Heart right ventricle (tissue), 16 donors: ENCODE measurements around the gene RIC8A. TPM values are rescaled to one million over a fixed set of nuclear protein-coding genes. Genes with fewer than 3 reads are reported as not detected.
A peak's percentile ranks its signal among the peaks of the same experiment; 100 is the strongest.

Experiments
- ATAC-seq, 8 donors: fragments of 200-7000 bp; cut with Tn5 transposase; one replicate each; pipeline ENCODE4 v1.9.1; 2020; ENCODE audit warnings: mild to moderate bottlenecking in 8 of 8, moderate library complexity in 8 of 8, moderate number of reproducible peaks in 1 of 8
- DNase-seq, 2 donors: peaks; one replicate each; pipeline ENCODE4 v3.0.0-alpha.2; 2020
- H3K27ac ChIP-seq, 10 donors: fragments of 200-600 bp; sonication (generic) in 2 of 10; one replicate each; pipeline versions ENCODE4 v1.5.0 to v1.8.0; 2020 to 2022; ENCODE audit warnings: mild to moderate bottlenecking in 3 of 10
- H3K27me3 ChIP-seq, 7 donors: fragments of 200-600 bp; one replicate each; pipeline ENCODE4 v1.8.0; 2021 to 2022; ENCODE audit warnings: mild to moderate bottlenecking in 2 of 7
- H3K36me3 ChIP-seq, 9 donors: fragments of 200-600 bp; sonication (generic) in 1 of 9; one replicate each; pipeline versions ENCODE4 v1.5.0 to v1.8.0; 2020 to 2022; ENCODE audit warnings: mild to moderate bottlenecking in 2 of 9
- H3K4me1 ChIP-seq, 9 donors: fragments of 200-600 bp; sonication (generic) in 1 of 9; one replicate each; pipeline versions ENCODE4 v1.5.0 to v1.8.0; 2020 to 2022; ENCODE audit warnings: mild to moderate bottlenecking in 4 of 9
- H3K4me3 ChIP-seq, 10 donors: fragments of 200-600 bp; sonication (generic) in 2 of 10; one replicate each; pipeline versions ENCODE4 v1.5.0 to v1.8.0; 2020 to 2022; ENCODE audit warnings: mild to moderate bottlenecking in 7 of 10, moderate library complexity in 2 of 10
- H3K9me3 ChIP-seq, 11 donors: fragments of 200-600 bp in 10 of 11; sonication (generic) in 2 of 11; one replicate each; pipeline versions ENCODE4 v1.5.0 to v1.8.0; 2013 to 2022; ENCODE audit warnings: mild to moderate bottlenecking in 2 of 11, control low read depth in 1 of 11, moderate library complexity in 1 of 11
- WGBS, 2 donors: extraction: QIAGEN DNeasy Blood & Tissue Kit; methylation state at CpG; one replicate each; pipeline ENCODE4 v1.1.7; 2013; ENCODE audit warnings: inconsistent platforms in 1 of 2; 5-methylcytosine and 5-hydroxymethylcytosine counted together
- intact Hi-C, 10 donors: fragments of 100-400 bp; cut with DNase I; formaldehyde crosslinking; loops; one replicate each; pipeline versions ENCODE4 v1.11.1 to v1.14.2; 2022
- polyA plus RNA-seq, 2 donors: library from polyadenylated mRNA; stranded (reverse); fragments of 200-250 nt; gene quantifications; one replicate each; pipeline ENCODE4 v1.2.3, GENCODE V29; 2013
- total RNA-seq, 10 donors: library from RNA; stranded (reverse); fragmentation: NEBNext Ultra II Directional in 3 of 10; extraction: Animal tissue kit (Norgen Biotek cat#: 25700) in 3 of 10; gene quantifications; one replicate each; pipeline versions ENCODE4 v1.2.1 to v1.2.4, GENCODE V29; 2021 to 2023
- TF ChIP-seq, protein P1 (sequence below), 9 donors: fragments of 200-600 bp; sonication (generic) in 2 of 9; IDR thresholded peaks; one replicate each; pipeline versions ENCODE4 v1.5.0 to v1.8.0; 2021 to 2022; ENCODE audit warnings: antibody characterized with exemption in 9 of 9, mild to moderate bottlenecking in 5 of 9, moderate library complexity in 1 of 9
- donor health status: Arrhythmogenic right ventricular cardiomyopathy.
- donor health status: ischemic (EF 13 %, LVEDD 7.1; RV severe dilation, severe dysfunction).
- donor health status: healthy with polysubstance abuse.
- donor health status: DM: no; HTN: yes; CAD: no.
- donor health status: DM: no; HTN: no; CAD: no.
- donor health status: ischemic (EF 25% LVEDD 6.9; RV normal size, moderate dysfunction).
- donor health status: ischemic (EF 25% LVEDD 5.7; RV mildly dilated, moderate dysfunction).
- donor health status: healthy.
- donor health status: DM: yes; HTN: yes; CAD: no.
- donor health status: Ischemic cardiomyopathy.
- donor health status: ischemic (EF 35%, LVEDD 5.7; RV mildly dilated, moderate dysfunction).
- donor health status: nonischemic (EF 11% LVEDD 7.7; RV severe dilation, severe dysfunction).
- donor health status: DM: yes; HTN: yes; CAD: no.
- donor health status: PGD.
- donor health status: ischemic (EF 29% LVEDD 5.4; RV normal size, mild dysfunction).
- donor health status: nonischemic (EF 23%, LVEDD 6.1; RV moderate dilation, normal function).

RIC8A gene
- total and polyA plus RNA-seq, 12 donors = 38.4 to 82.1 (median 59.5) TPM

DNA sequence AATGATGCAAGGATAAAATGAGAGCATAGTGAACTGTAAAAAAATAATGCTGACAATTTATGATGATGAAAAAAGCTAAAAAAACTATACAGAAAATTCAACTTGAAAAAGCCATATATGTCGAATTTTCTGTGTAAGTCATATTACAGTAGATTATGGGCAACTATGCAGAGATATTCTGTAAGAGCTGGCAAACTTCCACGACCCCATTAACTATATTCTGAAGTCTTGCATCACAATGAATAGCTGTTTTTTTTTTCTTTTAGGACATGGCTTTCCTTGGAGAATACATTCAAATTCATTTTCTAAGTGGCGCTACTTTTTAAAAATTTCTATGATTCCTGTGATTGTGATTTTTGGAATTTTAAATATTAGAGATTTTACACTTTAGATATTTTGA is 47.7 kb downstream of the RIC8A start:
- ATAC-seq = no peak
- Histone ChIP-seq H3K9me3 (no peaks in the 10 kb centered on the region), H3K27me3 (peaks cover 0 to 10% (median 0%) of the 10 kb centered on the region in 7 donors), H3K36me3 (peaks cover 0 to 40% (median 26%) of the 10 kb centered on the region in 9 donors), H3K27ac (no peak overlapping the region), H3K4me3 (no peak overlapping the region), H3K4me1 (no peaks in the 10 kb centered on the region)
- intact Hi-C loops = loop anchor here in 4 of 10 donors (5.0 to 10.0 kb wide), 4 partner anchors 60 to 120 kb away; partner anchors contain the start of genes B4GALNT4 (in 2 of the 4) and IFITM1 (in 1 of the 4)
- TF ChIP-seq, protein P1, sequence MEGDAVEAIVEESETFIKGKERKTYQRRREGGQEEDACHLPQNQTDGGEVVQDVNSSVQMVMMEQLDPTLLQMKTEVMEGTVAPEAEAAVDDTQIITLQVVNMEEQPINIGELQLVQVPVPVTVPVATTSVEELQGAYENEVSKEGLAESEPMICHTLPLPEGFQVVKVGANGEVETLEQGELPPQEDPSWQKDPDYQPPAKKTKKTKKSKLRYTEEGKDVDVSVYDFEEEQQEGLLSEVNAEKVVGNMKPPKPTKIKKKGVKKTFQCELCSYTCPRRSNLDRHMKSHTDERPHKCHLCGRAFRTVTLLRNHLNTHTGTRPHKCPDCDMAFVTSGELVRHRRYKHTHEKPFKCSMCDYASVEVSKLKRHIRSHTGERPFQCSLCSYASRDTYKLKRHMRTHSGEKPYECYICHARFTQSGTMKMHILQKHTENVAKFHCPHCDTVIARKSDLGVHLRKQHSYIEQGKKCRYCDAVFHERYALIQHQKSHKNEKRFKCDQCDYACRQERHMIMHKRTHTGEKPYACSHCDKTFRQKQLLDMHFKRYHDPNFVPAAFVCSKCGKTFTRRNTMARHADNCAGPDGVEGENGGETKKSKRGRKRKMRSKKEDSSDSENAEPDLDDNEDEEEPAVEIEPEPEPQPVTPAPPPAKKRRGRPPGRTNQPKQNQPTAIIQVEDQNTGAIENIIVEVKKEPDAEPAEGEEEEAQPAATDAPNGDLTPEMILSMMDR (IDR thresholded peaks at IDR 0.05) = no peak
- DNase-seq = no peak
- WGBS, 2 donors = 56 to 58% methylated on average over 3 of the region's 3 CpGs

DNA sequence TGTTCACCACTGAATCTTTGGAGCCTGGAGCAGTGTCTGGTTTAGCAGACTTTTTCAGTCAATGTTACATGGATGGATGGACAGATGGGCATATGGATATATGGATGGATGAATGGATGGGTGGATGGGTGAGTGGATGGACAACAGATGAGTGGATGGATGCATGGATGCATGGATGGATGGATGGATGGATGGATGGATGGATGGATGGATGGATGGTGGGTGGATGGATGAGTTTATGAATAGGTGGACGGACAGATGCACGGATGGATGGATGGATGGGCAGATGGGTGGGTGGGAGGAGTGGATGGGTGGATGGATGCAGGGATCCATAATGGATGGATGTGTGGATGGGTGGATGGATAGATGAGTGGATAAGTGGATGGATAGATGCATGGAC is 48.3 kb downstream of the RIC8A start:
- ATAC-seq = no peak
- no peak overlapping the region for H3K27ac ChIP-seq
- H3K9me3 ChIP-seq = no peaks in the 10 kb centered on the region
- H3K27me3 ChIP-seq = peaks cover 0 to 10% (median 0%) of the 10 kb centered on the region in 7 donors
- 85 to 97% methylated on average over 2 of the region's 2 CpGs for WGBS, 2 donors
- no peak overlapping the region for H3K4me3 ChIP-seq
- no peak for DNase-seq
- no peaks in the 10 kb centered on the region for H3K4me1 ChIP-seq
- intact Hi-C loops = loop anchor here in 4 of 10 donors (5.0 to 10.0 kb wide), 4 partner anchors 59 to 119 kb away; partner anchors contain the start of genes B4GALNT4 (in 2 of the 4) and IFITM1 (in 1 of the 4)
- TF ChIP-seq, protein P1 (IDR thresholded peaks at IDR 0.05) = no peak
- H3K36me3 ChIP-seq = peaks cover 0 to 34% (median 23%) of the 10 kb centered on the region in 9 donors

DNA sequence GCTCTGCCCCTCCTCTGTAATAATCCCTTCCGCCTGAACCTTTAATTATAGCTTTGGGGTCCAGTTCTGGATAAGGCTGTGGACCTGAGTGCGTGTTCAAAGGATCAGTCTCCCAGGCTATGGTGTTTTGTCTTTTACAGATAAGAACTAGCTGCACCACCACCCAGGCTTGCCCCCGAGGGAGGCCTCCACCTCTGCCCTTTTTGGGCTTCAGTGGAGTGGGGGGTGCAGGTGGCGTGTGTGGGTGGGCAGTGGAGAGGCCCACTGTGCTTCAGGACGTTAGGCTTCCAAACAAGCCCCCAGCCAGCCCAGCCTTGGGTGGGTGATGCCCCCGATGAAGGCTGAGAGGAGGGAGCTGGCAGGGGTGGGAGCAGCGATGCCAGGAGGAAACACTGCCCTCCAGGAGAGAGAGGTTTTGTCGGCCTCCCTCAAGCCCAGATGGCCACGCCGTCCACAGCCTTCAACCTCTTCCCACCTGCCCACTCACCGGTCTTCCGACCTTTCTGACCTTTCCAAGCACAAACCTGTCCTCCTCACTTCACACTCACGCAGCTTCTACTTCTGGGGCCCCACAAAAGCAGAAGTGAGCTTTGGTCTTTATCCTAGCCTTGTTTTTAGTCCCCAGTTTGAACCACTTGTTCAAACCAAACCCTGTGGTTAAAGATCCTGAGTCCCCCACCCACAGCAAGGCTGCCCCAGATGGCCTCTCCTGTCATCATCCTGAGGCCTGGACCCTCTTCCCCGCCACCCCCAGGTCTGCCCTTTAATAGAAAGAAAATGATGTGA is 49.6 kb downstream of the RIC8A start:
- DNase-seq (no peak), ATAC-seq (no peak)
- 79 to 84% methylated on average over 14 of the region's 14 CpGs for WGBS, 2 donors
- TF ChIP-seq, protein P1 (IDR thresholded peaks at IDR 0.05) = no peak
- Histone ChIP-seq H3K4me3 (no peak overlapping the region), H3K4me1 (no peaks in the 10 kb centered on the region), H3K9me3 (peaks cover 0 to 8% (median 0%) of the 10 kb centered on the region in 11 donors), H3K27ac (no peak overlapping the region), H3K36me3 (peaks cover 0 to 20% (median 12%) of the 10 kb centered on the region in 9 donors), H3K27me3 (peaks cover 0 to 10% (median 0%) of the 10 kb centered on the region in 7 donors)
- intact Hi-C loops = loop anchor here in 4 of 10 donors (5.0 to 10.0 kb wide), 4 partner anchors 58 to 118 kb away; partner anchors contain the start of genes B4GALNT4 (in 2 of the 4) and IFITM1 (in 1 of the 4)

DNA sequence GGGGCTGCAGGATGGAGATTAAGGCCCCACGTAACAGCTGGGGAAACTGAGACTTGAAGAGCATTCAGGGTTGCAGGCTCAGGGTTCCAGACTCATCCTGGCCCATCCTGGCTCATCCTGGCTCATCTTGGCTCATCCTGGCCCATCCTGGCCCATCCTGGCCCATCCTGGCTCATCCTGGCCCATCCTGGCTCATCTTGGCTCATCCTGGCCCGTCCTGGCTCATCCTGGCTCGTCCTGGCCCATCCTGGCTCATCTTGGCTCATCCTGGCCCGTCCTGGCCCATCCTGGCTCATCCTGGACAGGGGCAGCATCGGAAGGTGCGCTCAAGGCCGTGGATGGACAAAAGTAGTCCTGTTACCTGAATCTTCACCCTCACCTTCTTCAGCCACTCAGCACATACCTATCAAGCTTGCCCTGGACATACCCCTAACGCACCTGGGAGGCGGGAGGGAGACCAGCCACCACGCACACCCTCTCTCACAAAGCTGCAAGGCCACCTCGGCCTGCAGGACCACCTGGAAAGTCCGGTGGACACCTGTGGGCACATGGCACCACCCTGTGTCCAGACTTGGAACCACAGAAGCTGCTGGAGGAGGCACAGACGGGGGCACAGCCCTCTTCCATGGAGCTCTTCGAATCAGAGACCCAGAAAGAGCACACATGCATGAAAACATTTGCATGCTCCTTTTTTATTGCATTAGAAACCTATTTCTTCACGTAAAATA is 50.4 kb downstream of the RIC8A start:
- H3K36me3 ChIP-seq = peaks cover 0 to 12% (median 8%) of the 10 kb centered on the region in 9 donors
- H3K27me3 ChIP-seq = peaks cover 0 to 10% (median 0%) of the 10 kb centered on the region in 7 donors
- DNase-seq (no peak), ATAC-seq (peak in 1 of 8 donors; percentile 42)
- TF ChIP-seq, protein P1 (IDR thresholded peaks at IDR 0.05) = peak in 2 of 9 donors; percentile 14 to 20
- H3K9me3 ChIP-seq = peaks cover 0 to 8% (median 0%) of the 10 kb centered on the region in 11 donors
- no peak overlapping the region for H3K4me3 ChIP-seq
- no peaks in the 10 kb centered on the region for H3K4me1 ChIP-seq
- no peak overlapping the region for H3K27ac ChIP-seq
- 77 to 83% methylated on average over 15 of the region's 15 CpGs for WGBS, 2 donors
- intact Hi-C loops = loop anchor here in 4 of 10 donors (5.0 to 10.0 kb wide), 4 partner anchors 57 to 117 kb away; partner anchors contain the start of genes B4GALNT4 (in 2 of the 4) and IFITM1 (in 1 of the 4)
